GM12878 (cell line): ENCODE results near the gene MBD2. TPM values are rescaled to one million over a fixed set of nuclear protein-coding genes. Genes with fewer than 3 reads are reported as not detected.

Source experiments
- ATF3 ChIP-seq: IDR thresholded peaks from 2 replicates; pipeline ENCODE4 v1.6.1; 2011; ENCODE audit warnings: low read depth, mild to moderate bottlenecking, low read length, moderate library complexity, borderline replicate concordance; ENCODE audit errors: extremely low read depth
- ATF7 ChIP-seq: fragments of 450-650 bp; IDR thresholded peaks from 2 replicates; pipeline ENCODE4 v1.6.1; 2016; ENCODE audit warnings: low read depth, mild to moderate bottlenecking
- CBX3 ChIP-seq: fragments of 200-600 bp; sonication (generic); IDR thresholded peaks from 2 replicates; pipeline ENCODE4 v1.6.1; 2016; ENCODE audit warnings: low read depth, borderline replicate concordance
- CTCF ChIP-seq, 3 experiments: IDR thresholded peaks in 2 of 3; conservative IDR thresholded peaks in 1 of 3; 2 replicates each; pipeline ENCODE4 v1.5.1; 2011; ENCODE audit warnings: low read depth in 3 of 3, low read length in 3 of 3, mild to moderate bottlenecking in 3 of 3, control low read depth in 2 of 3, moderate library complexity in 2 of 3, inconsistent platforms in 1 of 3, mixed read lengths in 1 of 3; ENCODE audit not compliant: control insufficient read depth in 2 of 3, insufficient read depth in 1 of 3; ENCODE audit errors: extremely low read depth in 1 of 3
- E4F1 ChIP-seq: fragments of 450-650 bp; IDR thresholded peaks from 2 replicates; pipeline ENCODE4 v1.6.1; 2018; ENCODE audit warnings: borderline replicate concordance, mild to moderate bottlenecking; ENCODE audit not compliant: partially characterized antibody
- EGR1 ChIP-seq, 2 experiments: IDR thresholded peaks; 1 replicate in 1 of 2; 2 replicates in 1 of 2; pipeline ENCODE4 v1.6.1; 2011 to 2012; ENCODE audit warnings: low read depth in 2 of 2, low read length in 2 of 2, borderline replicate concordance in 1 of 2, mild to moderate bottlenecking in 1 of 2, moderate library complexity in 1 of 2
- IKZF1 ChIP-seq: fragments of 450-650 bp; conservative IDR thresholded peaks from 2 replicates; pipeline ENCODE4 v1.6.1; 2017; ENCODE audit warnings: antibody characterized with exemption, mild to moderate bottlenecking
- JUND ChIP-seq: IDR thresholded peaks from 2 replicates; pipeline ENCODE4 v1.6.1; 2012; ENCODE audit warnings: low read depth, mild to moderate bottlenecking, low read length, improper control_type of control experiment, moderate library complexity
- MEF2A ChIP-seq: IDR thresholded peaks from 2 replicates; pipeline ENCODE4 v1.6.1; 2011; ENCODE audit warnings: low read depth, mild to moderate bottlenecking, low read length, moderate library complexity; ENCODE audit not compliant: insufficient read depth
- PKNOX1 ChIP-seq: fragments of 450-650 bp; IDR thresholded peaks from 2 replicates; pipeline ENCODE4 v1.6.1; 2016; ENCODE audit warnings: mild to moderate bottlenecking
- SMAD1 ChIP-seq: fragments of 450-650 bp; IDR thresholded peaks from 2 replicates; pipeline ENCODE4 v1.6.1; 2018; ENCODE audit warnings: mild to moderate bottlenecking, low read depth; ENCODE audit not compliant: partially characterized antibody
- SMARCA5 ChIP-seq: fragments of 450-650 bp; IDR thresholded peaks from 2 replicates; pipeline ENCODE4 v1.6.1; 2017; ENCODE audit warnings: mild to moderate bottlenecking
- SPI1 ChIP-seq: IDR thresholded peaks from 2 replicates; pipeline ENCODE4 v1.6.1; 2011; ENCODE audit warnings: low read depth, mild to moderate bottlenecking, low read length, moderate library complexity, borderline replicate concordance; ENCODE audit not compliant: insufficient read depth
- STAT1 ChIP-seq: fragments of 450-650 bp; conservative IDR thresholded peaks from 2 replicates; pipeline ENCODE4 v1.6.1; 2014; ENCODE audit warnings: antibody characterized with exemption, mild to moderate bottlenecking
- STAT3 ChIP-seq: IDR thresholded peaks from 2 replicates; pipeline ENCODE4 v1.6.1; 2011; ENCODE audit warnings: low read depth, low read length, improper control_type of control experiment
- SUZ12 ChIP-seq: fragments of 200-600 bp; sonication (generic); IDR thresholded peaks from one replicate; pipeline ENCODE4 v1.6.1; 2018; ENCODE audit warnings: antibody characterized with exemption, mild to moderate bottlenecking; ENCODE audit not compliant: unreplicated experiment
- TCF3 ChIP-seq: IDR thresholded peaks from 2 replicates; pipeline ENCODE4 v1.6.1; 2012; ENCODE audit warnings: low read depth, mild to moderate bottlenecking, low read length, borderline replicate concordance; ENCODE audit not compliant: insufficient read depth
- USF1 ChIP-seq: IDR thresholded peaks from 2 replicates; pipeline ENCODE4 v1.6.1; 2011; ENCODE audit warnings: borderline replicate concordance, low read depth, mild to moderate bottlenecking, moderate library complexity, mixed read lengths, low read length; ENCODE audit not compliant: insufficient read depth; ENCODE audit errors: extremely low read length
- USF2 ChIP-seq: IDR thresholded peaks from 2 replicates; pipeline ENCODE4 v1.6.1; 2011; ENCODE audit warnings: low read depth, low read length, improper control_type of control experiment, borderline replicate concordance
- WRNIP1 ChIP-seq: IDR thresholded peaks from 2 replicates; pipeline ENCODE4 v1.6.1; 2011; ENCODE audit warnings: low read depth, low read length, improper control_type of control experiment, borderline replicate concordance
- ZNF622 ChIP-seq: fragments of 450-650 bp; IDR thresholded peaks from 2 replicates; pipeline ENCODE4 v1.6.1; 2017; ENCODE audit warnings: mild to moderate bottlenecking, inconsistent platforms
- polyA plus RNA-seq, 11 experiments: library from polyadenylated mRNA; depleted of rRNA in 4 of 11; unstranded in 6 of 11; stranded (reverse) in 5 of 11; fragments of >200 nt; fragmentation: Nextera tagmentation in 4 of 11; fragmentation: Illumina TruSeq in 1 of 11; extraction: Ambion mirVana in 4 of 11; extraction: Trizol in 1 of 11; gene quantifications; 1 replicate in 1 of 11; 2 replicates in 10 of 11; pipeline versions ENCODE4 v1.2.1 to v1.2.3, GENCODE V29; 2011 to 2016; ENCODE audit warnings: inconsistent platforms in 2 of 11, missing spikeins in 2 of 11, low read depth in 1 of 11
- total RNA-seq, 4 experiments: library from RNA; depleted of rRNA in 3 of 4; stranded (reverse); fragments of >200 nt in 3 of 4; fragmentation: Illumina TruSeq in 1 of 4; extraction: Trizol in 1 of 4; gene quantifications; 2 replicates each; pipeline versions ENCODE4 v1.2.1 to v1.2.3, GENCODE V29; 2013 to 2021

The MBD2 gene
- total and polyA plus RNA-seq, 10 of the 15 experiments (the other 5 are each of a cell fraction or from before 2014, with no cell fraction given), result 24.1 to 276 (median 57.9) TPM

GRCh38 chr18:54209471-54210180 lies 14.8 kb downstream of the MBD2 start (continued):
- TF ChIP-seq USF2, result no peak
- TF ChIP-seq STAT3, result no peak
- TF ChIP-seq SUZ12, result no peak
- TF ChIP-seq CBX3, result no peak
- TF ChIP-seq SMARCA5, result peak; percentile 82
- TF ChIP-seq IKZF1, result peak; percentile 94
- no peak for TF ChIP-seq STAT1
- peak; percentile 84 for TF ChIP-seq SMAD1
- no peak for TF ChIP-seq E4F1
- TF ChIP-seq MEF2A, result peak; percentile 91
- no peak for TF ChIP-seq CTCF (IDR thresholded peaks at IDR 0.05 in 2 of 3, conservative IDR thresholded peaks at IDR 0.05 in 1 of 3; ENCODE audit: control insufficient read depth in 2 of 3, extremely low read depth in 1 of 3, insufficient read depth in 1 of 3, low read depth in 3 of 3, low read length in 3 of 3)
- no peak for TF ChIP-seq USF1
- TF ChIP-seq ZNF622, result no peak
- TF ChIP-seq TCF3, result no peak
- TF ChIP-seq WRNIP1, result no peak
- TF ChIP-seq PKNOX1, result peak; percentile 48; the same call in 1 of the 2 replicates
- TF ChIP-seq JUND, result no peak
- no peak for TF ChIP-seq ATF3
- TF ChIP-seq EGR1 (IDR thresholded peaks at IDR 0.05; ENCODE audit: borderline replicate concordance in 1 of 2, low read depth in 2 of 2, low read length in 2 of 2), result no peak
- peak; percentile 85 for TF ChIP-seq ATF7
- peak; percentile 34; the same call in 1 of the 2 replicates for TF ChIP-seq SPI1
